Stimulated activated naive CD4-positive, alpha-beta T cell (primary cell): ENCODE measurements around the gene GALNTL6.
"Not testable (repeated sequence)": the region's sequence is repeated elsewhere in the genome, so short reads cannot be mapped to it uniquely, and the experiment has no call there.

Experiments
- DNase-seq, 6 experiments: peaks; one replicate each; lab custom pipeline; 2025; lab: John Stamatoyannopoulos, UW

GALNTL6 gene

GRCh38 chr4:172947594-172947993, 1134.4 kb downstream of the GALNTL6 start:
- DNase-seq = no peak

- DNase-seq = no peak
These were observed 1137.8 kb downstream of the GALNTL6 start for GRCh38 chr4:172950990-172951389.

- no peak for DNase-seq
These were observed 1138.7 kb downstream of the GALNTL6 start for GRCh38 chr4:172951679-172952451.

GRCh38 chr4:172953896-172954568, 1140.8 kb downstream of the GALNTL6 start:
- DNase-seq = no peak

- DNase-seq = not testable (repeated sequence)
These were observed 1143.1 kb downstream of the GALNTL6 start for GRCh38 chr4:172956340-172956739.

- no peak for DNase-seq
These were observed 1144.0 kb downstream of the GALNTL6 start for GRCh38 chr4:172957216-172957615.

GRCh38 chr4:172962564-172963353, 1149.6 kb downstream of the GALNTL6 start:
- DNase-seq = no peak

- no peak for DNase-seq
These were observed 1150.5 kb downstream of the GALNTL6 start for GRCh38 chr4:172963498-172964294.

GRCh38 chr4:172970189-172970588, 1157.0 kb downstream of the GALNTL6 start:
- not testable (repeated sequence) for DNase-seq

- DNase-seq = no peak
These were observed 1161.4 kb downstream of the GALNTL6 start for GRCh38 chr4:172974586-172974985.

GRCh38 chr4:172975651-172976229, 1162.5 kb downstream of the GALNTL6 start:
- DNase-seq = no peak

GRCh38 chr4:172977491-172978041, 1164.4 kb downstream of the GALNTL6 start:
- DNase-seq = not testable (repeated sequence)

GRCh38 chr4:172978848-172979247, 1165.6 kb downstream of the GALNTL6 start:
- no peak for DNase-seq

GRCh38 chr4:172979332-172979731, 1166.1 kb downstream of the GALNTL6 start:
- no peak for DNase-seq

GRCh38 chr4:172980219-172980618, 1167.0 kb downstream of the GALNTL6 start:
- DNase-seq = no peak

- DNase-seq = no peak
These were observed 1169.0 kb downstream of the GALNTL6 start for GRCh38 chr4:172982151-172982590.

- no peak for DNase-seq
These were observed 1169.8 kb downstream of the GALNTL6 start for GRCh38 chr4:172983014-172983413.

GRCh38 chr4:172983631-172984030, 1170.4 kb downstream of the GALNTL6 start:
- DNase-seq = no peak

- DNase-seq = no peak
These were observed 1172.3 kb downstream of the GALNTL6 start for GRCh38 chr4:172985552-172985951.

- no peak for DNase-seq
These were observed 1172.9 kb downstream of the GALNTL6 start for GRCh38 chr4:172986114-172986513.
